Measurements from ENCODE around the gene MACROD2.

The MACROD2 gene

GRCh38 chr20:14616003-14616402 is 620.7 kb downstream of the MACROD2 start:
- no peaks in the 10 kb centered on the region for H3K4me1 ChIP-seq (ENCODE audit: control insufficient read depth, insufficient read depth, low read length)
- CTCF ChIA-PET: no interaction called here
- no peak overlapping the region for H3K4me3 ChIP-seq (ENCODE audit: low read depth, low read length)
- TF ChIP-seq ZNF133 (tag by site-specific recombination; IDR thresholded peaks at IDR 0.05) (peak; percentile 70; the same call in 1 of the 2 replicates), MEIS1 (CRISPR knock-in tag; IDR thresholded peaks at IDR 0.05; ENCODE audit: borderline replicate concordance) (no peak), ZNF530 (tag by site-specific recombination; IDR thresholded peaks at IDR 0.05; ENCODE audit: low read depth) (no peak), SP7 (tag by site-specific recombination; IDR thresholded peaks at IDR 0.05) (no peak), ZNF623 (tag by site-specific recombination; IDR thresholded peaks at IDR 0.05) (no peak), ZNF2 (tag by site-specific recombination; IDR thresholded peaks at IDR 0.05) (no peak), ZNF624 (tag by site-specific recombination; IDR thresholded peaks at IDR 0.05) (no peak)
- no peak overlapping the region for H3K27ac ChIP-seq (ENCODE audit: extremely low read depth, low read depth, low read length)
- no peaks in the 10 kb centered on the region for H3K9me3 ChIP-seq (ENCODE audit: control insufficient read depth, insufficient read depth, low read depth, low read length)
- POLR2A ChIA-PET: interaction anchor here (0.5 kb wide), 1 partner anchor 515 kb away, joined by 8 read pairs; no protein-coding TSS in a partner anchor
- H3K36me3 ChIP-seq (ENCODE audit: control insufficient read depth in 2 of 2, insufficient read depth in 1 of 2, low read length in 2 of 2): no peaks in the 10 kb centered on the region

- Histone ChIP-seq H3K4me3 (ENCODE audit: low read depth, low read length) (no peak overlapping the region), H3K9me3 (ENCODE audit: control insufficient read depth, insufficient read depth, low read depth, low read length) (no peaks in the 10 kb centered on the region), H3K36me3 (ENCODE audit: control insufficient read depth in 2 of 2, insufficient read depth in 1 of 2, low read length in 2 of 2) (no peaks in the 10 kb centered on the region), H3K27ac (ENCODE audit: extremely low read depth, low read depth, low read length) (no peak overlapping the region), H3K4me1 (ENCODE audit: control insufficient read depth, insufficient read depth, low read length) (no peaks in the 10 kb centered on the region)
- ChIA-PET POLR2A (no interaction called here), CTCF (no interaction called here)
- TF ChIP-seq ZBTB17 (tag by site-specific recombination; IDR thresholded peaks at IDR 0.05) (no peak), RBAK (tag by site-specific recombination; IDR thresholded peaks at IDR 0.05) (no peak), CTCF (tag by site-specific recombination; IDR thresholded peaks at IDR 0.05) (no peak), ZNF292 (tag by site-specific recombination; IDR thresholded peaks at IDR 0.05; ENCODE audit: borderline replicate concordance, low read depth) (no peak)
Observed at GRCh38 chr20:14617123-14617522, 621.8 kb downstream of the MACROD2 start.

- Histone ChIP-seq H3K9me3 (ENCODE audit: control insufficient read depth, insufficient read depth, low read depth, low read length) (no peaks in the 10 kb centered on the region), H3K27ac (ENCODE audit: extremely low read depth, low read depth, low read length) (no peak overlapping the region), H3K36me3 (ENCODE audit: control insufficient read depth in 2 of 2, insufficient read depth in 1 of 2, low read length in 2 of 2) (no peaks in the 10 kb centered on the region), H3K4me3 (ENCODE audit: low read depth, low read length) (no peak overlapping the region), H3K4me1 (ENCODE audit: control insufficient read depth, insufficient read depth, low read length) (no peaks in the 10 kb centered on the region)
- CTCF ChIA-PET: interaction anchor here (0.6 kb wide), 1 partner anchor 47 kb away, joined by 3 read pairs; no protein-coding TSS in a partner anchor
- TF ChIP-seq ZSCAN18 (tag by site-specific recombination; IDR thresholded peaks at IDR 0.05): no peak
- TF ChIP-seq IKZF3 (tag by site-specific recombination; IDR thresholded peaks at IDR 0.05): no peak
- TF ChIP-seq ZNF488 (tag by site-specific recombination; IDR thresholded peaks at IDR 0.05): no peak
- no peak for TF ChIP-seq ZNF660 (tag by site-specific recombination; IDR thresholded peaks at IDR 0.05)
- POLR2A ChIA-PET: interaction anchor here (0.6 kb wide), 1 partner anchor 835 kb away, joined by 7 read pairs; no protein-coding TSS in a partner anchor
Observed at GRCh38 chr20:14619411-14619810, 624.1 kb downstream of the MACROD2 start.

DNA sequence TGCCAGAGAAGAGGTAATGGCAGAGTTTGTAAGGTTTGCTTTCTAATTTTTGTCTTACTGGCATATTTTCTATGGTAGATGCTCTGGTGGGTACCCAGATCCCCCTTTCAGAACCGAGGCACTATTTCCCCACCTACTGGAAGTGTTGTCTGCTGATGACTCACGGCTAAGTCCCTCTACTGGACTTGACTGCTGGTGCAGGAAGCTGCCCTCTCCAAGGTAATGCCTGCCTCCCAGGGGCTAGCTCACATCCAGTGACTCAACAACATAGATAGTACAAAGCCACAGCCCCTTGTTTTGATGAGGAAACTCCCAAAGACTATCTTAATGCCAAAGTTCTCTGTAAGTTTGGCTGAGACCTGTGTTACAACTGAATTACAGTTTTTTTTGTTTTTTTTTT is 627.5 kb downstream of the MACROD2 start:
- Histone ChIP-seq H3K36me3 (ENCODE audit: control insufficient read depth in 2 of 2, insufficient read depth in 1 of 2, low read length in 2 of 2) (no peaks in the 10 kb centered on the region), H3K4me1 (ENCODE audit: control insufficient read depth, insufficient read depth, low read length) (no peaks in the 10 kb centered on the region), H3K4me3 (ENCODE audit: low read depth, low read length) (no peak overlapping the region), H3K9me3 (ENCODE audit: control insufficient read depth, insufficient read depth, low read depth, low read length) (no peaks in the 10 kb centered on the region), H3K27ac (ENCODE audit: extremely low read depth, low read depth, low read length) (no peak overlapping the region)
- ChIA-PET POLR2A (no interaction called here), CTCF (interaction anchor here (0.6 to 1.5 kb wide), 5 partner anchors 9 to 557 kb away, joined by 3 to 4 read pairs (median 3); no protein-coding TSS in a partner anchor)
- TF ChIP-seq CTCF (tag by site-specific recombination; IDR thresholded peaks at IDR 0.05) (peak; percentile 36; the same call in 1 of the 2 replicates), ZBTB10 (tag by site-specific recombination; IDR thresholded peaks at IDR 0.05) (no peak), ZNF223 (tag by site-specific recombination; IDR thresholded peaks at IDR 0.05) (no peak), ATF2 (tag by site-specific recombination; IDR thresholded peaks at IDR 0.05; ENCODE audit: low read depth) (no peak)
